A549 treated with AZD9567 at 1 μM for 4 hours (cell line): ENCODE results near the gene RREB1. TPM values are rescaled to one million over a fixed set of nuclear protein-coding genes. Genes with fewer than 3 reads are reported as not detected.

Source experiments
- total RNA-seq: library from RNA; stranded (reverse); fragments of 200-300 nt; extraction: Qiagen RNA extraction; gene quantifications from 5 replicates; pipeline ENCODE4 v1.2.3, GENCODE V29; 2022; ENCODE audit not compliant: insufficient read depth

Gene RREB1, protein sequence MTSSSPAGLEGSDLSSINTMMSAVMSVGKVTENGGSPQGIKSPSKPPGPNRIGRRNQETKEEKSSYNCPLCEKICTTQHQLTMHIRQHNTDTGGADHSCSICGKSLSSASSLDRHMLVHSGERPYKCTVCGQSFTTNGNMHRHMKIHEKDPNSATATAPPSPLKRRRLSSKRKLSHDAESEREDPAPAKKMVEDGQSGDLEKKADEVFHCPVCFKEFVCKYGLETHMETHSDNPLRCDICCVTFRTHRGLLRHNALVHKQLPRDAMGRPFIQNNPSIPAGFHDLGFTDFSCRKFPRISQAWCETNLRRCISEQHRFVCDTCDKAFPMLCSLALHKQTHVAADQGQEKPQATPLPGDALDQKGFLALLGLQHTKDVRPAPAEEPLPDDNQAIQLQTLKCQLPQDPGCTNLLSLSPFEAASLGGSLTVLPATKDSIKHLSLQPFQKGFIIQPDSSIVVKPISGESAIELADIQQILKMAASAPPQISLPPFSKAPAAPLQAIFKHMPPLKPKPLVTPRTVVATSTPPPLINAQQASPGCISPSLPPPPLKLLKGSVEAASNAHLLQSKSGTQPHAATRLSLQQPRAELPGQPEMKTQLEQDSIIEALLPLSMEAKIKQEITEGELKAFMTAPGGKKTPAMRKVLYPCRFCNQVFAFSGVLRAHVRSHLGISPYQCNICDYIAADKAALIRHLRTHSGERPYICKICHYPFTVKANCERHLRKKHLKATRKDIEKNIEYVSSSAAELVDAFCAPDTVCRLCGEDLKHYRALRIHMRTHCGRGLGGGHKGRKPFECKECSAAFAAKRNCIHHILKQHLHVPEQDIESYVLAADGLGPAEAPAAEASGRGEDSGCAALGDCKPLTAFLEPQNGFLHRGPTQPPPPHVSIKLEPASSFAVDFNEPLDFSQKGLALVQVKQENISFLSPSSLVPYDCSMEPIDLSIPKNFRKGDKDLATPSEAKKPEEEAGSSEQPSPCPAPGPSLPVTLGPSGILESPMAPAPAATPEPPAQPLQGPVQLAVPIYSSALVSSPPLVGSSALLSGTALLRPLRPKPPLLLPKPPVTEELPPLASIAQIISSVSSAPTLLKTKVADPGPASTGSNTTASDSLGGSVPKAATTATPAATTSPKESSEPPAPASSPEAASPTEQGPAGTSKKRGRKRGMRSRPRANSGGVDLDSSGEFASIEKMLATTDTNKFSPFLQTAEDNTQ (N-terminal part only)
- 8.9 to 10.8 TPM (median 10.4 TPM) in 5 replicates for total RNA-seq

DNA sequence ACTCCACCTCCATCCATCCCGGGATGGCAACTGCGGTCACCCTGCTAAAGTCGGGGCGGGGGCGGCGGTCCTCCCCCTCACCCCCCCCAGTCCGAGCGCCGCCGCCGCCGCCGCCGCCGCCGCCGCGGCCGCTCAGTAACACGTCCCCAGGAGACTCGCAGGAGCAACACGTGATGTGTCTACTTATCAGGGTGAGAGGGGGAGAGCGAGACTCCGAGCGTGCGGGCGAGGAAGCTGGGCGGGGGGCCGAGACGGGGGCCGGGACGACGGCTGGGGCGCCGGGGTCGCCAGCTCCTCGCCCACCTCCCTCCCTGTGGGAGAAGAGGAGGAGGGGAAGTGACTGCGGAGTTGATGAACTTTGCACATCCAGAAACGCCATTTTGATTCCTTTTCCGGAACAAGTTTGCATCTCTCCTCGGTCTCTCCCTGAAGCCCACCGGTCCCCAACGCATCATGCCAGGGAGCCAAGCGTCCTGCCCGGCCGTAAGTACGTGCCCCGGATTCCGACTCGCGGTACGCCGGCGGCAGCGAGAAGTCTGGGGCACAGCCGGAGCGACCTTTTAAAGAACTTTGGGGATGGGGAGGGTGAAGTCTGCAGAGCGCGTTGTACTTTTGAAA, at the start of gene RREB1:
RREB1 (plus strand) TSS at position 384 of the 618 bp plus-strand sequence. CDS start 73,951 bp downstream, outside the sequence.

Other genes with a start within 250 kb of the RREB1 start
- 64.7 to 89.7 TPM (median 69.4 TPM) in 5 replicates for gene SSR1, start 205.2 kb downstream of the RREB1 start, total RNA-seq